H1 (cell line): ENCODE measurements around the gene GINS3. TPM values are rescaled to one million over a fixed set of nuclear protein-coding genes. Genes with fewer than 3 reads are reported as not detected.

Source experiments
- CTCF ChIA-PET: fragments of 300-600 bp; sonication (Branson Sonifier 250); formaldehyde crosslinking; loops from one replicate; lab custom pipeline; 2021; ENCODE audit not compliant: partially characterized antibody; lab: Charles Lee
- POLR2A ChIA-PET: fragments of 300-600 bp; sonication (Branson Sonifier 250); formaldehyde crosslinking; loops from one replicate; lab custom pipeline; 2021; ENCODE audit warnings: inconsistent platforms; ENCODE audit not compliant: partially characterized antibody; lab: Charles Lee
- DNase-seq, 2 experiments: peaks; one replicate each; pipeline versions ENCODE4 v3.0.0 to v3.0.0-alpha.2; 2010 to 2022; ENCODE audit warnings: low spot score in 2 of 2, low read depth in 1 of 2, mixed read lengths in 1 of 2
- FAIRE-seq: peaks from 2 replicates; lab custom pipeline; 2011; peaks lifted over from hg19 to GRCh38; lab: Jason Lieb, UNC
- H2AFZ ChIP-seq: 2 replicates; pipeline ENCODE4 v1.8.1; 2012; ENCODE audit warnings: low read length, inconsistent platforms
- H2AK5ac ChIP-seq: 2 replicates; pipeline ENCODE4 v1.6.1; 2013; ENCODE audit warnings: low read depth, low read length
- H2BK120ac ChIP-seq: replicated peaks from 2 replicates; pipeline ENCODE3; 2013; ENCODE audit warnings: low read depth, low read length, inconsistent platforms
- H2BK12ac ChIP-seq: 2 replicates; pipeline ENCODE4 v1.6.1; 2013; ENCODE audit warnings: low read depth, low read length
- H2BK15ac ChIP-seq: 2 replicates; pipeline ENCODE4 v1.6.1; 2013; ENCODE audit warnings: low read length
- H2BK20ac ChIP-seq: 2 replicates; pipeline ENCODE4 v1.6.1; 2013; ENCODE audit warnings: low read length
- H2BK5ac ChIP-seq: 2 replicates; pipeline ENCODE4 v1.6.1; 2013; ENCODE audit warnings: low read depth, low read length
- H3K14ac ChIP-seq: 2 replicates; pipeline ENCODE4 v1.6.1; 2013; ENCODE audit warnings: inconsistent platforms; ENCODE audit not compliant: insufficient read length
- H3K18ac ChIP-seq: 2 replicates; pipeline ENCODE4 v1.6.1; 2013; ENCODE audit warnings: low read length; ENCODE audit errors: extremely low read depth
- H3K23ac ChIP-seq: 2 replicates; pipeline ENCODE4 v1.6.1; 2013; ENCODE audit warnings: inconsistent platforms; ENCODE audit not compliant: insufficient read length
- H3K23me2 ChIP-seq: 2 replicates; pipeline ENCODE4 v1.6.1; 2013; ENCODE audit warnings: low read depth, low read length
- H3K27ac ChIP-seq: 2 replicates; pipeline ENCODE4 v1.6.1; 2011; ENCODE audit warnings: low read depth, low read length, inconsistent platforms
- H3K27me3 ChIP-seq, 4 experiments: replicated peaks in 1 of 4; 1 replicate in 1 of 4; 2 replicates in 3 of 4; pipeline versions ENCODE4 v1.6.1 to v1.8.1; 2011 to 2013; ENCODE audit warnings: low read length in 3 of 4, mild to moderate bottlenecking in 3 of 4, inconsistent platforms in 2 of 4, mixed read lengths in 2 of 4, moderate library complexity in 1 of 4; ENCODE audit not compliant: control insufficient read depth in 3 of 4, insufficient read depth in 3 of 4; ENCODE audit errors: extremely low read depth in 1 of 4
- H3K36me3 ChIP-seq, 4 experiments: 2 replicates each; pipeline versions ENCODE4 v1.6.1 to v1.8.1; 2011 to 2013; ENCODE audit warnings: mild to moderate bottlenecking in 4 of 4, low read length in 3 of 4, moderate library complexity in 2 of 4, control low read depth in 1 of 4, inconsistent platforms in 1 of 4; ENCODE audit not compliant: insufficient read depth in 4 of 4, control insufficient read depth in 2 of 4
- H3K4ac ChIP-seq: replicated peaks from 2 replicates; pipeline ENCODE3; 2013; ENCODE audit warnings: low read length, low read depth, mixed read lengths, inconsistent platforms; ENCODE audit not compliant: insufficient read length
- H3K4me1 ChIP-seq, 4 experiments: replicated peaks in 1 of 4; 1 replicate in 1 of 4; 2 replicates in 3 of 4; pipeline versions ENCODE4 v1.6.1 to v1.8.1; 2011 to 2013; ENCODE audit warnings: low read length in 3 of 4, inconsistent platforms in 2 of 4, mixed read lengths in 1 of 4; ENCODE audit not compliant: insufficient read depth in 4 of 4, control insufficient read depth in 3 of 4
- H3K4me2 ChIP-seq, 2 experiments: 2 replicates each; pipeline versions ENCODE4 v1.6.1 to v1.8.1; 2011 to 2013; ENCODE audit warnings: low read depth in 2 of 2, low read length in 2 of 2, control low read depth in 1 of 2, inconsistent platforms in 1 of 2, mild to moderate bottlenecking in 1 of 2; ENCODE audit not compliant: insufficient read depth in 1 of 2
- H3K4me3 ChIP-seq, 4 experiments: fragments of 200-600, 300-600 bp in 1 of 4; sonication (generic), shearing (Covaris generic), sonication (Bioruptor Twin) in 1 of 4; 2 replicates each; pipeline versions ENCODE4 v1.5.1 to v1.8.1; 2011 to 2016; ENCODE audit warnings: low read length in 4 of 4, low read depth in 3 of 4, control low read depth in 2 of 4, inconsistent platforms in 2 of 4, mild to moderate bottlenecking in 2 of 4, mixed read lengths in 1 of 4, moderate library complexity in 1 of 4; ENCODE audit not compliant: insufficient read depth in 2 of 4; ENCODE audit errors: extremely low read depth in 1 of 4
- H3K56ac ChIP-seq: replicated peaks from 2 replicates; pipeline ENCODE3; 2013; ENCODE audit warnings: low read depth, mild to moderate bottlenecking, mixed read lengths, low read length, inconsistent platforms; ENCODE audit not compliant: insufficient read length
- H3K79me1 ChIP-seq: 2 replicates; pipeline ENCODE4 v1.6.1; 2013; ENCODE audit warnings: low read depth, low read length, control low read depth
- H3K79me2 ChIP-seq, 2 experiments: 2 replicates each; pipeline versions ENCODE4 v1.6.1 to v1.8.1; 2012 to 2013; ENCODE audit warnings: low read length in 2 of 2, mild to moderate bottlenecking in 2 of 2, inconsistent platforms in 1 of 2; ENCODE audit not compliant: insufficient read depth in 2 of 2, control insufficient read depth in 1 of 2
- H3K9ac ChIP-seq, 4 experiments: replicated peaks in 1 of 4; 1 replicate in 1 of 4; 2 replicates in 3 of 4; pipeline versions ENCODE4 v1.6.1 to v1.8.1; 2011 to 2013; ENCODE audit warnings: low read depth in 3 of 4, low read length in 3 of 4, control low read depth in 2 of 4, mild to moderate bottlenecking in 2 of 4, moderate library complexity in 2 of 4, inconsistent platforms in 1 of 4; ENCODE audit errors: extremely low read depth in 1 of 4
- H3K9me3 ChIP-seq, 2 experiments: 2 replicates each; pipeline versions ENCODE4 v1.6.1 to v1.8.1; 2012 to 2013; ENCODE audit warnings: mild to moderate bottlenecking in 2 of 2, moderate library complexity in 2 of 2, control low read depth in 1 of 2, inconsistent platforms in 1 of 2, low read depth in 1 of 2, low read length in 1 of 2, mixed read lengths in 1 of 2; ENCODE audit not compliant: insufficient read depth in 2 of 2
- H4K20me1 ChIP-seq, 2 experiments: replicated peaks in 1 of 2; 2 replicates each; pipeline versions ENCODE3 to v1.8.1; 2011 to 2013; ENCODE audit warnings: inconsistent platforms in 2 of 2, low read length in 2 of 2, mild to moderate bottlenecking in 1 of 2; ENCODE audit not compliant: insufficient read depth in 2 of 2, control insufficient read depth in 1 of 2
- H4K5ac ChIP-seq: 2 replicates; pipeline ENCODE4 v1.6.1; 2013; ENCODE audit warnings: low read length, low read depth, mixed read lengths, inconsistent platforms; ENCODE audit not compliant: insufficient read length
- H4K8ac ChIP-seq: 2 replicates; pipeline ENCODE4 v1.8.0; 2013; ENCODE audit warnings: mild to moderate bottlenecking, moderate library complexity, low read length, inconsistent platforms; ENCODE audit not compliant: insufficient read depth; ENCODE audit errors: extremely low read depth
- H4K91ac ChIP-seq: replicated peaks from 2 replicates; pipeline ENCODE3; 2013; ENCODE audit warnings: low read length, mixed read lengths, inconsistent platforms; ENCODE audit not compliant: insufficient read length
- EZH2 ChIP-seq: fragments of 200-600 bp; sonication (generic); IDR thresholded peaks from 2 replicates; pipeline ENCODE4 v1.7.1; 2012; ENCODE audit warnings: low read depth, mild to moderate bottlenecking, moderate library complexity, low read length, inconsistent platforms; ENCODE audit not compliant: severe bottlenecking
- GABPA ChIP-seq: IDR thresholded peaks from 2 replicates; pipeline ENCODE4 v1.6.1; 2011; ENCODE audit warnings: mild to moderate bottlenecking, low read length, moderate library complexity, borderline replicate concordance; ENCODE audit not compliant: insufficient read depth
- RAD21 ChIP-seq, 2 experiments: IDR thresholded peaks in 1 of 2; conservative IDR thresholded peaks in 1 of 2; 2 replicates each; pipeline ENCODE4 v1.6.1; 2011; ENCODE audit warnings: low read depth in 2 of 2, low read length in 2 of 2, improper control_type of control experiment in 1 of 2, inconsistent platforms in 1 of 2, mild to moderate bottlenecking in 1 of 2, moderate library complexity in 1 of 2
- RNF2 ChIP-seq: fragments of 200-900, 300-1000 bp; sonication (generic); IDR thresholded peaks from 2 replicates; pipeline ENCODE4 v1.7.1; 2016; ENCODE audit warnings: borderline replicate concordance, low read depth, mild to moderate bottlenecking, antibody characterized with exemption, low read length; ENCODE audit not compliant: poor library complexity, severe bottlenecking; ENCODE audit errors: missing control alignments
- SAP30 ChIP-seq: fragments of 300-600 bp; sonication (generic); IDR thresholded peaks from 2 replicates; pipeline ENCODE4 v1.7.1; 2012; ENCODE audit warnings: low read length, moderate library complexity, mild to moderate bottlenecking, inconsistent platforms; ENCODE audit not compliant: insufficient read depth, insufficient replicate concordance
- SIX5 ChIP-seq: IDR thresholded peaks from 2 replicates; pipeline ENCODE4 v1.6.1; 2011; ENCODE audit warnings: mild to moderate bottlenecking, low read depth, low read length
- SP4 ChIP-seq: IDR thresholded peaks from 2 replicates; pipeline ENCODE4 v1.6.1; 2012; ENCODE audit warnings: low read length, inconsistent platforms
- TBP ChIP-seq: IDR thresholded peaks from 2 replicates; pipeline ENCODE4 v1.6.1; 2011; ENCODE audit warnings: low read depth, low read length, improper control_type of control experiment
- WGBS, 2 experiments: shearing (Covaris generic) in 1 of 2; methylation state at CpG; one replicate each; pipeline versions ENCODE4 v1.1.6 to v1.1.7; 2013 to 2015; ENCODE audit warnings: low lambda C conversion rate in 2 of 2, mixed read lengths in 2 of 2, inconsistent platforms in 1 of 2, low coverage in 1 of 2, missing lambda C conversion rate in 1 of 2; ENCODE audit not compliant: insufficient replicate concordance in 2 of 2, insufficient coverage in 1 of 2, insufficient read length in 1 of 2; ENCODE audit errors: extremely low coverage in 1 of 2, missing lambda C conversion rate in 1 of 2; 5-methylcytosine and 5-hydroxymethylcytosine counted together
- polyA plus RNA-seq, 7 experiments: library from polyadenylated mRNA; depleted of rRNA in 3 of 7; stranded (reverse) in 5 of 7; unstranded in 2 of 7; fragments of >200 nt in 5 of 7; fragments of 200-250 nt in 2 of 7; gene quantifications; 1 replicate in 5 of 7; 2 replicates in 1 of 7; 4 replicates in 1 of 7; pipeline versions ENCODE4 v1.2.1 to v1.2.3, GENCODE V29; 2011 to 2013; ENCODE audit warnings: missing spikeins in 2 of 7, mixed read lengths in 2 of 7
- total RNA-seq: library from RNA; stranded (reverse); fragmentation: NEBNext Ultra II Directional; extraction: Animal tissue kit (Norgen Biotek cat#: 25700); gene quantifications from 2 replicates; pipeline ENCODE4 v1.2.1, GENCODE V29; 2021

Gene GINS3
- total and polyA plus RNA-seq, 2 of the 8 experiments (the other 6 are each of a cell fraction or from before 2014, with no cell fraction given), result 12.9 to 15.4 TPM

- CTCF ChIA-PET, result interaction anchor here (1.0 to 4.8 kb wide), 2 partner anchors 9 to 17 kb away, joined by 6 to 18 read pairs; no protein-coding TSS in a partner anchor
- POLR2A ChIA-PET, result interaction anchor here (1.2 to 1.5 kb wide), 2 partner anchors 23 to 60 kb away, joined by 3 read pairs; no protein-coding TSS in a partner anchor
- FAIRE-seq, result no peak
Measured at GRCh38 chr16:58451945-58452401, 59.7 kb downstream of the GINS3 start.

More at GRCh38 chr16:58451945-58452401, 59.7 kb downstream of the GINS3 start:
- no peaks in the 10 kb centered on the region for H3K79me1 ChIP-seq
- H3K23ac ChIP-seq, result no peak overlapping the region
- H3K18ac ChIP-seq, result no peak overlapping the region
- H4K20me1 ChIP-seq, result peaks cover 0 to 1% of the 10 kb centered on the region in 2 experiments
- no peak overlapping the region for H4K8ac ChIP-seq
- H2BK5ac ChIP-seq, result no peak overlapping the region
- DNase-seq, result no peak
- no peaks in the 10 kb centered on the region for H3K4me1 ChIP-seq
- H2AK5ac ChIP-seq, result no peak overlapping the region
- no peak overlapping the region for H3K4me3 ChIP-seq
- no peaks in the 10 kb centered on the region; a peak in 1 of 7 replicates for H3K27me3 ChIP-seq
- H2BK120ac ChIP-seq, result no peak overlapping the region
- no peak overlapping the region for H2BK20ac ChIP-seq
- H3K9ac ChIP-seq, result no peak overlapping the region
- WGBS, 2 experiments, result 92% methylated on average over 1 of the region's 1 CpG; no CpG with 5 or more reads in 1 of the 2 experiments
- H3K4ac ChIP-seq, result no peak overlapping the region
- H3K9me3 ChIP-seq, result no peaks in the 10 kb centered on the region
- no peak overlapping the region for H3K56ac ChIP-seq
- H4K91ac ChIP-seq, result no peak overlapping the region
- no peak overlapping the region for H3K4me2 ChIP-seq
- no peak overlapping the region for H2BK12ac ChIP-seq
- no peak overlapping the region for H2BK15ac ChIP-seq
- H3K23me2 ChIP-seq, result no peaks in the 10 kb centered on the region; the same call in 1 of the 2 replicates
- TF ChIP-seq TBP (no peak), EZH2 (no peak), RAD21 (IDR thresholded peaks at IDR 0.05 in 1 of 2, conservative IDR thresholded peaks at IDR 0.05 in 1 of 2; ENCODE audit: low read depth in 2 of 2, low read length in 2 of 2) (no peak), RNF2 (no peak), SIX5 (no peak), SAP30 (no peak), SP4 (no peak), GABPA (no peak)
- no peak overlapping the region for H4K5ac ChIP-seq
- H3K79me2 ChIP-seq, result no peaks in the 10 kb centered on the region
- no peak overlapping the region for H3K27ac ChIP-seq
- no peak overlapping the region for H3K14ac ChIP-seq
- H3K36me3 ChIP-seq, result no peaks in the 10 kb centered on the region
- no peak overlapping the region for H2AFZ ChIP-seq
